ENCODE data around the gene DGLUCY.
"Not testable (repeated sequence)": the region's sequence is repeated elsewhere in the genome, so short reads cannot be mapped to it uniquely, and the experiment has no call there.

Gene DGLUCY

GRCh38 chr14:91197631-91198030, 83.8 kb downstream of the DGLUCY start:
- in situ Hi-C loops (cut with HindIII; ENCODE audit: low sequenced_read_pairs): loop anchor here (5.0 kb wide), 1 partner anchor 90 kb away; no protein-coding TSS in a partner anchor

DNA sequence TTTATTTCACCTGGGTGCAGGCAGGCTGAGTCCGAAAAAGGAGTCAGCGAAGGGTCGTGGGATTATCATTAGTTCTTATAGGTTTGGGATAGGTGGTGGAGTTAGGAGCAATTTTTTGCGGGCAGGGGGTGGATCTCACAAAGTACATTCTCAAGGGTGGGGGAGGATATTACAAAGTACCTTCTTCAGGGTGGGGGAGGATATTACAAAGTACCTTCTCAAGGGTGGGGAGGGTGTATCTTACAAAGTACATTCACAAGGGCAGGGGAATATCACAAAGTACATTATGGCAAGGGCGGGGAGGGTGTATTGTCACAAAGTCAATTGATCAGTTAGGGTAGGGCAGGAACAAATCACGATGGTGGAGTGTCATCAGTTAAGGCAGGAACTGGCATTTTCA, 86.9 kb downstream of the DGLUCY start:
- in situ Hi-C loops (cut with HindIII; ENCODE audit: low sequenced_read_pairs): not testable (repeated sequence)

GRCh38 chr14:91202234-91202974, 88.5 kb downstream of the DGLUCY start:
- in situ Hi-C loops (cut with HindIII; ENCODE audit: low sequenced_read_pairs): no loop called here

- in situ Hi-C loops (cut with HindIII; ENCODE audit: low sequenced_read_pairs): no loop called here
Observed at GRCh38 chr14:91204657-91205056, 90.8 kb downstream of the DGLUCY start.

GRCh38 chr14:91205459-91205858, 91.6 kb downstream of the DGLUCY start:
- in situ Hi-C loops (cut with HindIII; ENCODE audit: low sequenced_read_pairs): no loop called here

GRCh38 chr14:91207008-91207407, 93.1 kb downstream of the DGLUCY start:
- in situ Hi-C loops (cut with HindIII; ENCODE audit: low sequenced_read_pairs): no loop called here

DNA sequence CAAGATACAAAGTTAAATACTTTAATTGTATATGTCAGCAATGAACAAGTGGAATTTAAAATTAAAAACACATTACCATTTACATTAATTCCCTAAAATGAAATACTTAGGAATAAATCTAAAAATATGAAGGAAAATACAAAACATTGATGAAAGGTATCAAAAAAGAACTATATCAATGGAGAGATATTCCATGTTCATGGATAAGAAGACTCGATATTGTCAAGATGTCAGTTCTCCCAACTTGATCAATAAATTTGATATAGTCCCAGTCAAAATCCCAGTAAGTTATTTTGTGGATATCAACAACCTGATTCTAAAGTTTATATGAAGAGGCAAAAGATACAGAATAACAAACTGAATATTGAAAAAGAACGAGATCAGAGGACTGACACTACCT, 97.1 kb downstream of the DGLUCY start:
- in situ Hi-C loops (cut with HindIII; ENCODE audit: low sequenced_read_pairs): no loop called here

DNA sequence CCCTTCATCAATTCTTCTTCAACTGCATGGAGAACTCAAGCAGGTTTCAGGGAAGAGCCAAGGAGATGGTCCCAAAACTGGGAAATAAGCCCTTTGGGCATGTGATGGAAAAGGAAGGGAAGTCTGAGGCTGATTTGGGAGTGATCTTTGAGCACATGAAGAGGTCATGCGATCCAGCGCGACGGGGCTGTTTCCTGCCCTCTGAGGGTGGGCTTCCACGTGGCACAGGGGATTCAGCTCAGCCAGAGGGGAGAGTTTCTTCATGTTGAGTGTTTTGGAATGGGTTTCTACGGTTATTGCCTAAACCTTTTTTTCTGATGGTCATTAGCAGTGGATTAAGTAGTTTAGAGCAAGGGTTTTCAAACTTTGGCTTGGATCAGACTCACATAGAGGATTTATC, 100.4 kb downstream of the DGLUCY start:
- in situ Hi-C loops (cut with HindIII; ENCODE audit: low sequenced_read_pairs): no loop called here

- in situ Hi-C loops (cut with HindIII; ENCODE audit: low sequenced_read_pairs): loop anchor here (5.0 kb wide), 1 partner anchor 77 kb away; no protein-coding TSS in a partner anchor
Observed at GRCh38 chr14:91215381-91215780, 101.5 kb downstream of the DGLUCY start.

- in situ Hi-C loops (cut with HindIII; ENCODE audit: low sequenced_read_pairs): loop anchor here (5.0 kb wide), 1 partner anchor 76 kb away; no protein-coding TSS in a partner anchor
Observed at GRCh38 chr14:91216731-91217226, 102.9 kb downstream of the DGLUCY start.

DNA sequence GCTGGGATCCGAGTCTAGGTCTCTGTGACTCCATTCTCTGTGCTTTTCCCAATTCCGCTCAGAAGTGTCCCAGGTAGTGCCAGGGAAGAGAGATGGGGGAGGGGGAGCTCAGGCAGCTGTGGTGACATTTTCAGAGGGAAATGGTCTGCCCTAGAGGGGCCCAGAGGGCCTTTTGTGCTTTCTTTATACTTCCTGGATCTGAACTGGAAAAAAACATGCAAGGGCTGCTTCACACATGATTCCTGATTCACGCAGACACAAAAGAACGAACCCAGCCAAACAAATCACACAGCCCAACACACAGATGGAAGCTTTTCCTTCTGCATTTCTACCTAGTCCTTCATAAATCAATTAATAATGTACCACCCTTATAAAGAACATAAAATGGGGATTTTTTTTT, 104.1 kb downstream of the DGLUCY start:
- in situ Hi-C loops (cut with HindIII; ENCODE audit: low sequenced_read_pairs): loop anchor here (5.0 kb wide), 1 partner anchor 74 kb away; no protein-coding TSS in a partner anchor

GRCh38 chr14:91219517-91220389, 105.9 kb downstream of the DGLUCY start:
- in situ Hi-C loops (cut with HindIII; ENCODE audit: low sequenced_read_pairs): loop anchor here (5.0 kb wide), 1 partner anchor 73 kb away; no protein-coding TSS in a partner anchor

GRCh38 chr14:91220581-91221000, 106.7 kb downstream of the DGLUCY start:
- in situ Hi-C loops (cut with HindIII; ENCODE audit: low sequenced_read_pairs): no loop called here

DNA sequence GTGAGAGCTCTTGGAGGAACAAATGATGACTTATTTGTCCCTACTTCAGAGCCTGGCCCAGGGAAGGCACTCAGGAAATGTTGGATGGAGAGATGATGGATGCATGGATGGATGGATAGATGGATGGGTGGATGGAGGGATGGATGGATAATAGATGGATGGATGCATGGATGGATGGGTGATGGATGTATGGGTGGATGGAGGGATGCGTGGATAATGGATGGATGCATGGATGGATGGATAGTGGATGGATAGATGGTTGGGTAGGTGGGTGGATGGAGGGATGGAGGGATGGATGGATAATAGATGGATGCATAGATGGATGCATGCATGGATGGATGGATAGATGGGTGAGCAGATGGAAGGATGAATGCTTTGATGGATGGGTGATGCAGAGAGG, 107.4 kb downstream of the DGLUCY start:
- in situ Hi-C loops (cut with HindIII; ENCODE audit: low sequenced_read_pairs): no loop called here

DNA sequence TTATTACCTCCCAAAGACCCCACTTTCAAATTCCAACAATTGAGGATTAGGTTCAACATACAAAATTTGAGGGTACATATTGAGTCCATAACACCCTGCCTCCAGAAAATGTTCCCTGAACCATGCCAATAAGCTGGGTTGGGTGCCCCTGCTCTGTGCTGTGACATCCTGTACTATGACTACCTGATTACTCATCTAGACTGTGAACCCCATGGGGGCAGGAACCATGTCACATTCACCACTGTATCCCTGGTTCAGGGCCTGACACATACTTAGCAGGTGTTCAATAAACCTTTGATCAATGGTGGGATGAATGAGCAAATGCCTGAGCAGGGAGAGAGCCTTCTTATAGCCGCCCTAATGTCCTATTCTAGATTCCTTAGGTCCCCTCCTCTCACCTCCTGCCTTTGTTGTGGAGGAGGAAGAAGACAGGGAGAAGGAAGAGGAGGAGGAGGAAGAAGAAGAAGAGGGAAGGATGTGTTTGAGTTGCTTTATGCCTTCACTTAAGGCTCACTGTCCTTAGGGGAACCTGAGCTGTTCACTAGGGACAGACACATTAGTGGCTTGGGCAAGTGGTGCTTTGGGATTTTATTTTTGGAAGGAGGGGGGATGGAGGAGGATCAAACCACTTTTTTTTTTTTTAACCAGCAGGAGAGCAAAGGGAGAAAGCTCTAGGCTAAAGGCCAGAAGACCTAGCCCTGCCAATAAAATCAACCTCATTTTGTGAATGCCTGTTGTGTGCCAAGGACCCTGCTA, 109.3 kb downstream of the DGLUCY start:
- in situ Hi-C loops (cut with HindIII; ENCODE audit: low sequenced_read_pairs): no loop called here

- in situ Hi-C loops (cut with HindIII; ENCODE audit: low sequenced_read_pairs): no loop called here
Observed at GRCh38 chr14:91225025-91225424, 111.2 kb downstream of the DGLUCY start.

- in situ Hi-C loops (cut with HindIII; ENCODE audit: low sequenced_read_pairs): not testable (repeated sequence)
Observed at GRCh38 chr14:91226360-91226759, 112.5 kb downstream of the DGLUCY start.

GRCh38 chr14:91227183-91227628, 113.3 kb downstream of the DGLUCY start:
- in situ Hi-C loops (cut with HindIII; ENCODE audit: low sequenced_read_pairs): no loop called here

DNA sequence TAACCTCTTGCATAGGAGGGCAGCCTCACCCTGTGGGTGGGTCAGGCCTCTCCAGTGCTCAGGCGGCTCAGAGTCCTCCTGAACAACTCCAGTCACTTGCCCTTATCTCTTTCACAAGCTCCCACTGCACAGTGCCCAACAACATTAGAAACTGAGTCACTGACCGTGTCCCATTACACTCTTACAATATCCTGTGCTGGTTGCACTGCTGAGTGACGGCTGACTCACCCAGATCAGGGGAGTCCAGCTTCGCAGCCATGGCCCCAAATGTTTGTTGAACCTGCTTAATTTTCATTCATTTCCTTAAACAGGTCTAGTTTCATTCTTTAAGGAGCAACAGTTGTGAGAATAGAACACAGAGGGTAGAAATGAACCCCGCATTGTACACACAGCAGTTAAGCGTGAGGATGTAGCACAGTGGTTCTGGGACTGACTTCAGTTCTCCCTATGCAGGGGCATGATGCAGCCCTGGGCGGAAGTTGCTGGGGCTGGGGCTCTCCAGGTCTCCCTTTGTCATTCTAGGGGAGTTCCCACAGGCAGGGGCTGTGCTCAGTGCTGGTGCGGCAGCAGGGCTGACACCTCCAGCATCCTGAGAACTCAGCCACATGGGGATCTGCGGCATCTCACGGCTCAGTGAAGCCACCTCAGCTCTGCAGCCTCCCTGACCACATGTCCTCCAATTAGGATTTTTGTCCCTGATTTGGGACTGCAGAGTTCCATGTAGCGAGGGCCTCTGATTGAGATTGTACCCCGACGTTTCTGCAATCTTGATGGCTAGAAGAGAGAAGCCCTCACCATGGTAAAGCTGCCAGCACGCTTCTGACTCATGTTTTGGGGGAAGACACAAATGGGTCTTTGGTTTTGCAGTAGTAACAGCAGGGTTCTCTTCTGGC, 114.5 kb downstream of the DGLUCY start:
- in situ Hi-C loops (cut with HindIII; ENCODE audit: low sequenced_read_pairs): no loop called here

DNA sequence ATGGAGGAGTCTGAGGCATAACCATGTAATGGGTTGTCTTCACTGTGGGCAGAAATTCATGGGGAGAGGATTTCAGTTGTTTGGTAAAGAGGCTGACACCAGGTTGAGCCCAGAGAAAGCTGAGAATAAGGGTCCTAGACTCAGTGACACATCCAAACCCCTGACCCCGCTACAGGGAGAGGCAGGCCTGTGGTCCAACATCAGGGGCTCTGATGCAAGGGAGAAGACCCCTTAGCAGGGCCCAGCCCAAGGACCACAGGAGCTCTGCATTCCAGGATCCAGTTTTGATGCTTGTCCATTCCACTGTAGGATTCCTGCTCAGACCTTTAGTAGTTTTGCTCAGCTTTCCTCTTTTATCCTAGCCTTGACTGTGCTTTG, 115.1 kb downstream of the DGLUCY start:
- in situ Hi-C loops (cut with HindIII; ENCODE audit: low sequenced_read_pairs): no loop called here
